ENCODE measurements around the gene HEY2. TPM values are rescaled to one million over a fixed set of nuclear protein-coding genes. Genes with fewer than 3 reads are reported as not detected.
A peak's percentile ranks its signal among the peaks of the same experiment; 100 is the strongest.
"Not testable (repeated sequence)": the region's sequence is repeated elsewhere in the genome, so short reads cannot be mapped to it uniquely, and the experiment has no call there.

Gene HEY2
- 10 to 100 TPM; 26.5 to 40.9 TPM for total RNA-seq

DNA sequence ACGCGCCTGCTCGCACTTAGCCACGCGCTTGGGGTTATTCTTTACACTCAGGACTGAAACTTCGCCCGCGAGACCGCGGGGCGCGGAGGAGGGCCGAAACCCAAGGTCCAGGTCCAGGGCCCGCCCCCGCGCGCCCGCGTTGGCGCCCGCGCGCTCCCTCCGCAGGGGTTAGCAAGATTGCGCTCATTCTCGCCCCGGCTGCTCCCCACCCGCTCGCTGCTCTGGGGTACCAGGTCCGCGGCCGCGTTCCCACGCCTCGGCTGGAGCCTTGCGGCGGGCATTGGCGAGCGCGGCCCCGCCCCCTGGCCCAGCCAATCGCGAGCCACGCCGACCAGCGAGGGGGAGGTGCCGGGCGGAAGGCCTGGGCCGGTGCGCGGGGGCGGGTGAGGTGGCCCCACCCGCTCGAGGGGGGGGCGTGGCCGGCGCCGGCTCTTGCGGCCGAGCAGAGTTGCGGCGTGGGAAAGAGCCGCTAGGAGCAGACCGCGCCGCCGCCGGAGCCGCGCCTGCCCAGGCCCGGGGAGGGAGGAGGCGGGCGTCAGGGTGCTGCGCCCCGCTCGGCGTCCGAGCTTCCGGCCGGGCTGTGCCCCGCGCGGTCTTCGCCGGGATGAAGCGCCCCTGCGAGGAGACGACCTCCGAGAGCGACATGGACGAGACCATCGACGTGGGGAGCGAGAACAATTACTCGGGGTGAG, at the start of gene HEY2:
Gene HEY2, plus strand, starts transcription at position 460 of the 692 bp plus-strand sequence. Its CDS starts 145 bp downstream, at position 605.
- Histone ChIP-seq H3K27me3 (replicated peaks; ENCODE audit: insufficient read depth) (no peaks in the 10 kb centered on the region), H3K27ac (peak within 1 kb of the TSS; percentile 99), H3K4me3 (peak within 1 kb of the TSS; percentile 98), H3K4me1 (ENCODE audit: control insufficient read depth in 1 of 2, low read depth in 2 of 2) (peaks cover 18 to 35% of the 10 kb centered on the region in 2 donors), H3K9me3 (no peaks in the 10 kb centered on the region), H3K36me3 (no peaks in the 10 kb centered on the region)
- DNase-seq (ENCODE audit: low spot score): peak; percentile 76
- peak; percentile 74 for ATAC-seq (ENCODE audit: insufficient number of reproducible peaks, low FRiP score, low read depth)
- TF ChIP-seq, protein P1, sequence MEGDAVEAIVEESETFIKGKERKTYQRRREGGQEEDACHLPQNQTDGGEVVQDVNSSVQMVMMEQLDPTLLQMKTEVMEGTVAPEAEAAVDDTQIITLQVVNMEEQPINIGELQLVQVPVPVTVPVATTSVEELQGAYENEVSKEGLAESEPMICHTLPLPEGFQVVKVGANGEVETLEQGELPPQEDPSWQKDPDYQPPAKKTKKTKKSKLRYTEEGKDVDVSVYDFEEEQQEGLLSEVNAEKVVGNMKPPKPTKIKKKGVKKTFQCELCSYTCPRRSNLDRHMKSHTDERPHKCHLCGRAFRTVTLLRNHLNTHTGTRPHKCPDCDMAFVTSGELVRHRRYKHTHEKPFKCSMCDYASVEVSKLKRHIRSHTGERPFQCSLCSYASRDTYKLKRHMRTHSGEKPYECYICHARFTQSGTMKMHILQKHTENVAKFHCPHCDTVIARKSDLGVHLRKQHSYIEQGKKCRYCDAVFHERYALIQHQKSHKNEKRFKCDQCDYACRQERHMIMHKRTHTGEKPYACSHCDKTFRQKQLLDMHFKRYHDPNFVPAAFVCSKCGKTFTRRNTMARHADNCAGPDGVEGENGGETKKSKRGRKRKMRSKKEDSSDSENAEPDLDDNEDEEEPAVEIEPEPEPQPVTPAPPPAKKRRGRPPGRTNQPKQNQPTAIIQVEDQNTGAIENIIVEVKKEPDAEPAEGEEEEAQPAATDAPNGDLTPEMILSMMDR (IDR thresholded peaks at IDR 0.05): peak; percentile 15

DNA sequence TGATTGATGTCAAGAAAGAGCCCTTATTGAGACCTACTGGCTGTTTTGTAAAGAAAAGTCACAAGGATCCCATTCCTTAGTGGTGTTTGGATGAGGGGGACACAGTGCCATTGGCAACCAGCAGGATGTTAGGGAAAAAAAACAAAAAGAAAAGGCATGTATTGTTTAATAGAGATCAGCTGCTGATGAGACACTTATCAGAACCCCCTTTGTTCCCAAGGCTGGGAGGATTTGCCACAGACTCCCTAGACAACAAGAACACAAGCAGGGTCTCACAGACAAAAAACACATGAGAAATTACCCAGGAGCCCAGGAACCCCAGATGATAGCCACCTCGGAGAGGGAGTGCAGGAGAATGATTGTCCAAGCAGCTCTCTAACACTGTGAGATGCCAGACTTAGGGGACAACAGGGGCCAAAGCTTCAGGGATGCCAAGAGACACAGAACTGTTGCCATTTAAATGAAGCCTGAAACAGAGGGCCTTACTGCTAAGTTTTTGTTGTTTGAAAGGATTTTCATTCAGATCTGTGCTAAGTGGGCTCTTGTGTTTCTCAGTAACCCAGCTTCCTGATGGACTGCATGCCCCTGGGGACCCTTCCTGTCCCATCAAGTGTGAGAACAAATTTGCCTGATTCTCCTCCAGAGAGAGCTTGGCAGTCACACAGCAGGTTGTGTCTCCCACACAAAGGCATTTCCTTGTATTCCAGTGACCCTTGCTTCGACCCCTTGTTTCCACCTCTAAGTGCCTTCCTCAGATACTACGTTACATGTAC, 48.7 kb upstream of the HEY2 start:
- DNase-seq (ENCODE audit: low spot score): no peak
- H3K9me3 ChIP-seq: no peaks in the 10 kb centered on the region
- H3K36me3 ChIP-seq: no peaks in the 10 kb centered on the region
- H3K4me3 ChIP-seq: no peak overlapping the region
- TF ChIP-seq, protein P1 (IDR thresholded peaks at IDR 0.05): no peak
- peak overlapping the region; percentile 50 to 60 for H3K27ac ChIP-seq
- no peaks in the 10 kb centered on the region for H3K27me3 ChIP-seq (replicated peaks; ENCODE audit: insufficient read depth)
- H3K4me1 ChIP-seq (ENCODE audit: control insufficient read depth in 1 of 2, low read depth in 2 of 2): peaks cover 14 to 32% of the 10 kb centered on the region in 2 donors
- ATAC-seq (ENCODE audit: insufficient number of reproducible peaks, low FRiP score, low read depth): no peak

DNA sequence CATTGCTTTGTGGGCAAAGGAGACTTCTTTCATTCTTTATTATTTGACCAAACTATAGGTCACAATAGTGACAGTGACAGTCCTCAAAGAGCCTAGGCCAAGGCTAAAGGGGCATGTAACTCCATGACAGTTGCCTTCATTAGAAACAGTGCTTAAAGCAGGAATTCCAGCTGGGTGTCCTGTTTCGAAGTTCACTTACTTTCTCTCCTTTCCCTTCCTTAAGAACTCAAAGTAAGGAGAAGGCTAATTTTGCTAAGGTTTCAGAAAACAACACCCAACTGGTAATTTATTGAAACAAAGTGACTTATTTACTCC, 48.1 kb upstream of the HEY2 start:
- no peaks in the 10 kb centered on the region for H3K27me3 ChIP-seq (replicated peaks; ENCODE audit: insufficient read depth)

DNA sequence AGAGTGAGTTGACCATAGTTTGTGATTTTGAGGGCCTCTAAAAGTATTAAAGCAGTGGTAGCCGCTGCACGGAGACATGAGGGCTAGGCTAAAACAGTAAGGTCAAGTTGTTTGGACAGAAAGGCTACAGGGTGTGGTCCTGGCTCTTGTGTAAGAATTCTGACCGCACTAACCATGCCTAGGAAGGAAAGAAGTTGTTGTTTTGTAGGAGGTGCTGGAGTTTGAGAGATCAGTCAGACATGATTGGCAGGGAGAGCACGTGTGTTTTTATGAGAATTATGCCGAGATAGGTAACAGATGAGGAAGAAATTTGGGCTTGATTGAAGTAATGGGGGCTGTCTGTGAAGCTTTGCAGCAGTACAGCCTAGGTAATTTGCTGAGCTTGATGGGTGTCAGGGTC, 45.5 kb upstream of the HEY2 start:
- not testable (repeated sequence) for ATAC-seq (ENCODE audit: insufficient number of reproducible peaks, low FRiP score, low read depth)

More for the DNA sequence above, 48.1 kb upstream of the HEY2 start:
- DNase-seq (ENCODE audit: low spot score): no peak
- TF ChIP-seq, protein P1 (IDR thresholded peaks at IDR 0.05): no peak
- no peak for ATAC-seq (ENCODE audit: insufficient number of reproducible peaks, low FRiP score, low read depth)
- H3K27ac ChIP-seq: peak overlapping the region; percentile 50 to 60
- H3K36me3 ChIP-seq: no peaks in the 10 kb centered on the region
- H3K4me1 ChIP-seq (ENCODE audit: control insufficient read depth in 1 of 2, low read depth in 2 of 2): peaks cover 14 to 32% of the 10 kb centered on the region in 2 donors
- H3K4me3 ChIP-seq: no peak overlapping the region
- H3K9me3 ChIP-seq: no peaks in the 10 kb centered on the region

GRCh38 chr6:125707615-125708243, 41.7 kb upstream of the HEY2 start:
- H3K27me3 ChIP-seq (replicated peaks; ENCODE audit: insufficient read depth): no peaks in the 10 kb centered on the region
- peaks cover 5% of the 10 kb centered on the region for H3K9me3 ChIP-seq
- no peak for DNase-seq (ENCODE audit: low spot score)
- no peak for ATAC-seq (ENCODE audit: insufficient number of reproducible peaks, low FRiP score, low read depth)
- H3K4me3 ChIP-seq: no peak overlapping the region
- no peak overlapping the region for H3K27ac ChIP-seq
- TF ChIP-seq, protein P1 (IDR thresholded peaks at IDR 0.05): no peak
- H3K4me1 ChIP-seq (ENCODE audit: control insufficient read depth in 1 of 2, low read depth in 2 of 2): no peaks in the 10 kb centered on the region
- H3K36me3 ChIP-seq: no peaks in the 10 kb centered on the region

More for the DNA sequence above, 45.5 kb upstream of the HEY2 start:
- peaks cover 13 to 25% of the 10 kb centered on the region in 2 donors for H3K4me1 ChIP-seq (ENCODE audit: control insufficient read depth in 1 of 2, low read depth in 2 of 2)
- not testable (repeated sequence) for DNase-seq (ENCODE audit: low spot score); H3K4me3 ChIP-seq; H3K27ac ChIP-seq; H3K9me3 ChIP-seq; H3K27me3 ChIP-seq (replicated peaks; ENCODE audit: insufficient read depth); H3K36me3 ChIP-seq
